WTC11 (cell line): Measurements from ENCODE around the gene SMIM29. TPM values are rescaled to one million over a fixed set of nuclear protein-coding genes. Genes with fewer than 3 reads are reported as not detected.
A peak's percentile ranks its signal among the peaks of the same experiment; 100 is the strongest.

ENCODE experiments used
- ATAC-seq: fragments of 200-7000 bp; cut with Tn5 transposase; 2 replicates; pipeline ENCODE4 v1.10.0; 2021; ENCODE audit warnings: mild to moderate bottlenecking, moderate library complexity
- CTCF ChIA-PET: fragments of 300-600 bp; sonication (Branson Sonifier 250); formaldehyde crosslinking; loops from one replicate; lab custom pipeline; 2021; ENCODE audit warnings: antibody characterized with exemption; lab: Charles Lee
- POLR2A ChIA-PET: fragments of 350-600 bp; sonication (Branson Sonifier 250); formaldehyde crosslinking; loops from one replicate; lab custom pipeline; 2021; ENCODE audit warnings: antibody characterized with exemption; lab: Charles Lee
- DNase-seq: peaks from one replicate; pipeline ENCODE4 v3.0.0; 2021; ENCODE audit warnings: low spot score
- H3K27ac Mint-ChIP-seq: 2 replicates; pipeline ENCODE4 v1.8.0; 2021; ENCODE audit warnings: mixed read lengths
- H3K27me3 Mint-ChIP-seq: 2 replicates; pipeline ENCODE4 v1.8.0; 2021; ENCODE audit warnings: low read depth, mild to moderate bottlenecking, moderate library complexity, mixed read lengths
- H3K36me3 Mint-ChIP-seq: 2 replicates; pipeline ENCODE4 v1.8.0; 2021; ENCODE audit warnings: mixed read lengths
- H3K4me1 Mint-ChIP-seq: 2 replicates; pipeline ENCODE4 v1.8.0; 2022; ENCODE audit warnings: mixed read lengths
- H3K4me3 Mint-ChIP-seq: 2 replicates; pipeline ENCODE4 v1.8.0; 2021; ENCODE audit warnings: mild to moderate bottlenecking, moderate library complexity, mixed read lengths
- H3K9me3 Mint-ChIP-seq: 2 replicates; pipeline ENCODE4 v1.8.0; 2021; ENCODE audit warnings: mixed read lengths
- AFF4 ChIP-seq: sonication (generic); formaldehyde crosslinking; IDR thresholded peaks from 2 replicates; pipeline ENCODE4 v1.8.1; 2023; ENCODE audit warnings: mild to moderate bottlenecking, missing genetic modification reagents, borderline replicate concordance
- E2F4 ChIP-seq: sonication (generic); formaldehyde crosslinking; IDR thresholded peaks from 2 replicates; pipeline ENCODE4 v1.8.1; 2022; ENCODE audit warnings: low read depth, mild to moderate bottlenecking, moderate library complexity, missing genetic modification reagents, borderline replicate concordance
- ELF4 ChIP-seq: sonication (generic); formaldehyde crosslinking; IDR thresholded peaks from 2 replicates; pipeline ENCODE4 v1.8.1; 2022; ENCODE audit warnings: low read depth, mild to moderate bottlenecking, moderate library complexity, missing genetic modification reagents
- ESRRA ChIP-seq: sonication (generic); formaldehyde crosslinking; IDR thresholded peaks from 2 replicates; pipeline ENCODE4 v1.8.1; 2022; ENCODE audit warnings: mild to moderate bottlenecking, missing genetic modification reagents, borderline replicate concordance
- FOXP4 ChIP-seq: sonication (generic); formaldehyde crosslinking; IDR thresholded peaks from 2 replicates; pipeline ENCODE4 v1.8.0; 2022; ENCODE audit warnings: mild to moderate bottlenecking, missing genetic modification reagents
- GRHL2 ChIP-seq: fragments of 250-450 bp; sonication (Bioruptor Pico); IDR thresholded peaks from 2 replicates; pipeline ENCODE4 v1.8.0; 2022; ENCODE audit warnings: mild to moderate bottlenecking, moderate library complexity; ENCODE audit not compliant: insufficient replicate concordance, severe bottlenecking
- GTF2I ChIP-seq: fragments of 250-450 bp; sonication (Bioruptor Pico); conservative IDR thresholded peaks from 2 replicates; pipeline ENCODE4 v1.4.0; 2021; ENCODE audit warnings: mild to moderate bottlenecking
- HMGA2 ChIP-seq: fragments of 250-450 bp; sonication (Bioruptor Pico); IDR thresholded peaks from 2 replicates; pipeline ENCODE4 v1.4.0; 2021; ENCODE audit warnings: mild to moderate bottlenecking, moderate library complexity
- SMAD4 ChIP-seq: sonication (generic); formaldehyde crosslinking; IDR thresholded peaks from 2 replicates; pipeline ENCODE4 v1.8.0; 2022; ENCODE audit warnings: mild to moderate bottlenecking, missing genetic modification reagents
- SP1 ChIP-seq: sonication (generic); formaldehyde crosslinking; conservative IDR thresholded peaks from 2 replicates; pipeline ENCODE4 v1.8.1; 2022; ENCODE audit warnings: missing genetic modification reagents
- ZNF416 ChIP-seq: fragments of 250-450 bp; sonication (Bioruptor Pico); IDR thresholded peaks from 2 replicates; pipeline ENCODE4 v1.9.0; 2021; ENCODE audit warnings: mild to moderate bottlenecking, inconsistent platforms
- ZNF423 ChIP-seq: fragments of 250-450 bp; sonication (Bioruptor Pico); IDR thresholded peaks from 2 replicates; pipeline ENCODE4 v2.1.2; 2022; ENCODE audit warnings: mild to moderate bottlenecking, moderate library complexity
- total RNA-seq: library from RNA; stranded (reverse); gene quantifications from 3 replicates; pipeline ENCODE4 v1.2.3, GENCODE V29; 2021
- TF ChIP-seq, protein P1 (sequence below): fragments of 250-450 bp; sonication (Bioruptor Pico); IDR thresholded peaks from 2 replicates; pipeline ENCODE4 v1.9.0; 2021; ENCODE audit warnings: moderate library complexity, mild to moderate bottlenecking, inconsistent platforms, borderline replicate concordance
- TF ChIP-seq, protein P2 (sequence below): fragments of 250-450 bp; sonication (Bioruptor Pico); conservative IDR thresholded peaks from 2 replicates; pipeline ENCODE4 v1.9.0; 2021; ENCODE audit warnings: mild to moderate bottlenecking
- TF ChIP-seq, protein P3 (sequence below): sonication (generic); formaldehyde crosslinking; conservative IDR thresholded peaks from 2 replicates; pipeline ENCODE4 v1.8.1; 2023; ENCODE audit warnings: mild to moderate bottlenecking, low read depth, missing genetic modification reagents, moderate library complexity

SMIM29 gene
- total RNA-seq, 1 experiment from 2014 or later: 11.7 TPM

DNA sequence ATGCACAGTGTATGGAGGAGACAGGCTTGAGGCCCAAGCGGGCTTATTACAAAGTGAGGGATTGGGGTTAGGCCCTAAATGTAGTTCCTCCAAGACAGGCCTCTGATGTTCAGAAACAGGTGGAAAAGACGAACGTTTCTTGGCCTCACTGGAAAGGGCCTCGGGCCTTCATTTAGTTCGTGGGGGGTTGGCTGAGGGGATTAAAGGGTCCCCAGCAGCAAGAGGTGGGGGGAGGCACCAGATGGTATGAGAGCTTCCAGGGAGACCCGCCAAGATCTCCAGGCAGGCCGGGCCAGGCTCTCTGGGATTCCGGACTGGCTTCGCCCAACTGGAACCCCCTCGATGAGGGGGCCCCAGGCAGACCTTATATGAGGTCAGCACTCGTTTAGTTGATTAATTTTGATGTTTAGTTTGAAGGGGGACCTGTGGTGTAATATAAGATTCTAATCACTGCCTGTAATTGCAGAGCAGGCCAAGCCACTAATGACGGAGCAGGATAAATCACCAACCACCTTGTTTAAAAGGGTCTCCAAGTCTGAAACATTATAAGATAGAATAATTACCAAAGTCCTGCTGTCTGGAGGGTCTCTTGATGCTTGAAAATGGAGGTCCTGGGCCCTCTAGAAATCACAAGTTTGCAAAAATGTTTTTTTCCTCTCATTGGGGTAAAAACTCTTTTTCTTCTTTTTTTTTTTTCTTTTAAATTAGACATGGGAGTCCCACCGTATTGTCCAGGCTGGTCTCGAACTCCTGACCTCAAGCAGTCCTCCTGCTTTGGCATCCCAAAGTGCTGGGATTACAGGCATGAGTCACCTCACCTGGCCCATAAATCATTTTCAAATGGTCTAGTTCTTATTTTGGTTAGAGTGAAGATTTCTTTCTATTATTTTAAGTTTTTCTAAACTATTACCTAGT is 10.0 kb downstream of the SMIM29 start (continued):
- TF ChIP-seq, protein P1, sequence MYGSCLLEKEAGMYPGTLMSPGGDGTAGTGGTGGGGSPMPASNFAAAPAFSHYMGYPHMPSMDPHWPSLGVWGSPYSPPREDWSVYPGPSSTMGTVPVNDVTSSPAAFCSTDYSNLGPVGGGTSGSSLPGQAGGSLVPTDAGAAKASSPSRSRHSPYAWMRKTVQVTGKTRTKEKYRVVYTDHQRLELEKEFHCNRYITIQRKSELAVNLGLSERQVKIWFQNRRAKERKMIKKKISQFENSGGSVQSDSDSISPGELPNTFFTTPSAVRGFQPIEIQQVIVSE: no peak
- TF ChIP-seq ELF4 (CRISPR knock-in tag) (no peak), GRHL2 (CRISPR knock-in tag) (no peak)

DNA sequence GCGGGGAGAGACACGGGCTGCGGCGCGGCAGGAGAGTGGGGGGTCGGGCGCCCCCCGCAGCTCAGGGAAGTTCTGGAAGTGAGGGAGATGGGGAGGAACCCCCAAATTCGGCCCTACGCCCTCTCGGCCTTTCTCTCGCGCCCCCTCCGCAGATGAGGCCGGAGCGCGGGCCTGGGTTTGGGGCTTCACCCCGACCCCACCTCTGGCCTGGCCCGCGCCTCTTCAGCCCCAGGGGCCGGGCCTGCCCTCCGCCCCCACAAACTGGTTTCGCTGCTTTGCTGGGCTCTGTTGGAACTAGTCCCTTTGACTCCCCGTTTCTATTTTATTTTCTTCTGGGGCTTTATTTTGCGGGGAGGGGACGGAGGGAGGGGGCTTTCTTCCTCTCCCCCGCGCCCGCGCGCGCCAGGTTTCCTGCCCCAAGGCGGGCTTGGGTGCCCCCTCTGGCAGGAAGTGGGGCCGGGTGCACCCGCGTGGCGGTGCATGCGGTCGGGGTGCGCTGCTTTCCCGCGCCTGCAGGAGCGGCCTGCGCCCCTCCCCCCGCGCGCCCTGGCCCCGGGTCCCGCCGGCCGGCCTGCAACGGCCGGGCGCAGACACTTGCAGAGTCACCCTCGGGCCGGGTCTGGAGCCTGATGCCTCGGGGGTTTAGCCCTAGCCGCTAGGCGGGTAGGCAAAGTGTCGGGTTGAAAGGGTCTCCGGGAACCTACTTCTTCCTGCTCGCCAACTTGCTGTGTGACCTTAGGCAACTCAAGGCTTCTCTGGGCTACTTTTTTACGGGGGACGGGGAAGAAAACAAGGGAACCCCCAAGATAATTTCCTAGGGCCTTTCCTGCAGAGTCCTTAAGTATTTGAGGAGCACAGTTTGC is 10.9 kb downstream of the SMIM29 start:
- CTCF ChIA-PET: interaction anchor here (1.5 to 1.7 kb wide), 2 partner anchors 11 to 42 kb away, joined by 8 to 10 read pairs; partner anchors contain the start of gene SMIM29
- POLR2A ChIA-PET: interaction anchor here (0.8 to 2.2 kb wide), 4 partner anchors 11 to 41 kb away, joined by 3 to 41 read pairs (median 22); partner anchors contain the start of gene SMIM29
- H3K36me3 Mint-ChIP-seq: peaks cover 46% of the 10 kb centered on the region
- ATAC-seq (no peak), DNase-seq (peak; percentile 54)
- no peaks in the 10 kb centered on the region for H3K27me3 Mint-ChIP-seq
- H3K27ac Mint-ChIP-seq: peak overlapping the region; percentile 95
- H3K9me3 Mint-ChIP-seq: no peaks in the 10 kb centered on the region
- H3K4me1 Mint-ChIP-seq: peaks cover 64% of the 10 kb centered on the region
- peak overlapping the region; percentile 92 for H3K4me3 Mint-ChIP-seq
- TF ChIP-seq ZNF423: no peak
- TF ChIP-seq, protein P1: no peak
- TF ChIP-seq, protein P2, sequence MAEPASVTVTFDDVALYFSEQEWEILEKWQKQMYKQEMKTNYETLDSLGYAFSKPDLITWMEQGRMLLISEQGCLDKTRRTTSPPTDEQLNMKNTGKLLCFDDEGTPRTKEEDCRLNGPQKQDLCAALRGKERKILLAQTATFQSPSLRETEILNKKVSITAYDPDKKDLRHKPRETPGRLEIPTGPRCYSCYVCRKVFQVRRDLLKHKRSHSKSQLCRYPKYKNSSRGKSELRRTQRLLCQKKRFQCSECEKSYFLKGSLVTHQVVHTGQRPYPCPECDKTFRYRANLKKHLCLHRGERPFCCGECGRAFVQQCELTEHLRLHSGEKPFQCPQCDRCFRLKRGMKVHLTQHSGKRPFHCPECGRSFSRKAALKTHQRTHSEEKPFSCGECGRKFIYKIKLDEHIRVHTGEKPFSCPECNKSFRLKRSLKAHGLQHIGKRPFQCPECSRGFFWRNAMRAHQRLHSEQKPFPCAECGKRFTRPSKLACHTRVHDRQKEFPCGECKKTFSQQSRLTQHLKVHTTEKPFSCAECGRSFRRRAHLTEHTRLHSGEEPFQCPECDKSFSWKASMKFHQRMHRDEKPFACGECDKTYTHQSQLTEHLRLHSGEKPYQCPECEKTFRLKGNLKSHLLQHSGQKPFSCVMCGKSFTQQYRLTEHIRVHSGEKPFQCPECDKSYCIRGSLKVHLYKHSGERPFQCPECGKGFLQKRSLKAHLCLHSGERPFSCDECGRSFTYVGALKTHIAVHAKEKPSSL: no peak
- TF ChIP-seq GTF2I (CRISPR knock-in tag): no peak
- no peak for TF ChIP-seq HMGA2 (CRISPR knock-in tag)
- peak; percentile 68; the same call in 1 of the 2 replicates for TF ChIP-seq ESRRA (CRISPR knock-in tag)
- TF ChIP-seq FOXP4: 0 out of 2 replicates have a peak, but pooled peaks have one; percentile 18
- TF ChIP-seq, protein P3, sequence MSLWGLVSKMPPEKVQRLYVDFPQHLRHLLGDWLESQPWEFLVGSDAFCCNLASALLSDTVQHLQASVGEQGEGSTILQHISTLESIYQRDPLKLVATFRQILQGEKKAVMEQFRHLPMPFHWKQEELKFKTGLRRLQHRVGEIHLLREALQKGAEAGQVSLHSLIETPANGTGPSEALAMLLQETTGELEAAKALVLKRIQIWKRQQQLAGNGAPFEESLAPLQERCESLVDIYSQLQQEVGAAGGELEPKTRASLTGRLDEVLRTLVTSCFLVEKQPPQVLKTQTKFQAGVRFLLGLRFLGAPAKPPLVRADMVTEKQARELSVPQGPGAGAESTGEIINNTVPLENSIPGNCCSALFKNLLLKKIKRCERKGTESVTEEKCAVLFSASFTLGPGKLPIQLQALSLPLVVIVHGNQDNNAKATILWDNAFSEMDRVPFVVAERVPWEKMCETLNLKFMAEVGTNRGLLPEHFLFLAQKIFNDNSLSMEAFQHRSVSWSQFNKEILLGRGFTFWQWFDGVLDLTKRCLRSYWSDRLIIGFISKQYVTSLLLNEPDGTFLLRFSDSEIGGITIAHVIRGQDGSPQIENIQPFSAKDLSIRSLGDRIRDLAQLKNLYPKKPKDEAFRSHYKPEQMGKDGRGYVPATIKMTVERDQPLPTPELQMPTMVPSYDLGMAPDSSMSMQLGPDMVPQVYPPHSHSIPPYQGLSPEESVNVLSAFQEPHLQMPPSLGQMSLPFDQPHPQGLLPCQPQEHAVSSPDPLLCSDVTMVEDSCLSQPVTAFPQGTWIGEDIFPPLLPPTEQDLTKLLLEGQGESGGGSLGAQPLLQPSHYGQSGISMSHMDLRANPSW: no peak
- no peak for TF ChIP-seq ZNF416 (CRISPR knock-in tag)
- TF ChIP-seq E2F4: peak; percentile 74; the same call in 1 of the 2 replicates
- TF ChIP-seq SMAD4: no peak
- 0 out of 2 replicates have a peak, but pooled peaks have one; percentile 40 for TF ChIP-seq SP1 (CRISPR knock-in tag)
- no peak for TF ChIP-seq AFF4 (CRISPR knock-in tag)
